ENCODE measurements around the gene DIO3. TPM values are rescaled to one million over a fixed set of nuclear protein-coding genes. Genes with fewer than 3 reads are reported as not detected.
A peak's percentile ranks its signal among the peaks of the same experiment; 100 is the strongest.

Gene DIO3
- total and polyA plus RNA-seq, 2 experiments from 2014 or later, result 18.4 to 51.1 TPM

GRCh38 chr14:101605836-101606235, 44.5 kb downstream of the DIO3 start:
- TF ChIP-seq EZH2phosphoT487 (IDR thresholded peaks at IDR 0.05; ENCODE audit: low read depth, severe bottlenecking, unreplicated experiment), result no peak
- TF ChIP-seq CTCF (IDR thresholded peaks at IDR 0.05; ENCODE audit: poor library complexity), result no peak
- no peak for TF ChIP-seq EZH2 (IDR thresholded peaks at IDR 0.05; ENCODE audit: borderline replicate concordance)
- H4K20me1 ChIP-seq (ENCODE audit: insufficient read depth, poor library complexity, severe bottlenecking), result no peaks in the 10 kb centered on the region
- H3K79me2 ChIP-seq, result no peaks in the 10 kb centered on the region
- no peak overlapping the region for H3K27ac ChIP-seq
- peaks cover 2% of the 10 kb centered on the region for H3K36me3 ChIP-seq (replicated peaks; ENCODE audit: insufficient read depth, low read depth)
- H3K4me2 ChIP-seq, result no peak overlapping the region
- H3K9me2 ChIP-seq (replicated peaks; ENCODE audit: insufficient read depth), result no peaks in the 10 kb centered on the region
- H3K27me3 ChIP-seq, result peaks cover 20% of the 10 kb centered on the region
- H3K4me3 ChIP-seq, result no peak overlapping the region
- 94% methylated on average over 4 of the region's 4 CpGs for WGBS (ENCODE audit: low lambda C conversion rate, missing lambda C conversion rate)
- no peak for DNase-seq (ENCODE audit: low spot score)
- no peak overlapping the region for H2AFZ ChIP-seq
- H3K4me1 ChIP-seq (ENCODE audit: insufficient read depth), result no peaks in the 10 kb centered on the region
- no peaks in the 10 kb centered on the region for H3K9me3 ChIP-seq (ENCODE audit: low read depth)

MicroRNAs encoded within 50 kb of the gene (microRNA counts, 767-probe panel; counts per million panel counts)
- 9,623 counts per million, percentile 78 among the panel's probes with 10 or more counts for microRNA hsa-miR-1247-5p

Other genes with a start within 250 kb of the DIO3 start
- 69.0 and 78.0 TPM in 2 replicates for gene PPP2R5C, start 200.2 kb downstream of the DIO3 start, total RNA-seq
- 46.8 and 47.4 TPM in 2 replicates for gene PPP2R5C, start 200.2 kb downstream of the DIO3 start, polyA plus RNA-seq